GM19372 (cell line): ENCODE measurements around the gene TAS2R60.
"Not testable (repeated sequence)": the region's sequence is repeated elsewhere in the genome, so short reads cannot be mapped to it uniquely, and the experiment has no call there.

ENCODE experiments used
- ATAC-seq: cut with Tn5 transposase; IDR thresholded peaks from one replicate; pipeline ENCODE4 v1.9.1; 2021; ENCODE audit warnings: mild to moderate bottlenecking, low read depth, moderate library complexity; ENCODE audit not compliant: unreplicated experiment

TAS2R60 gene

GRCh38 chr7:143443153-143443552 lies at the start of gene TAS2R60:
TSS of gene TAS2R60 (plus strand) at chr7:143443453. CDS start at chr7:143443453, 0 bp downstream.
- ATAC-seq = no peak

GRCh38 chr7:143394068-143394467 lies 49.2 kb upstream of the TAS2R60 start:
- ATAC-seq = no peak

- no peak for ATAC-seq
Measured at GRCh38 chr7:143394777-143395176, 48.5 kb upstream of the TAS2R60 start.

GRCh38 chr7:143395187-143396149 lies 47.8 kb upstream of the TAS2R60 start:
- ATAC-seq = no peak

GRCh38 chr7:143396182-143396581 lies 47.1 kb upstream of the TAS2R60 start:
- no peak for ATAC-seq

GRCh38 chr7:143396625-143397556 lies 46.4 kb upstream of the TAS2R60 start:
- ATAC-seq = no peak

GRCh38 chr7:143397710-143398530 lies 45.3 kb upstream of the TAS2R60 start:
- no peak for ATAC-seq

GRCh38 chr7:143398616-143399015 lies 44.6 kb upstream of the TAS2R60 start:
- ATAC-seq = no peak

GRCh38 chr7:143399151-143399550 lies 44.1 kb upstream of the TAS2R60 start:
- no peak for ATAC-seq

- ATAC-seq = no peak
Measured at GRCh38 chr7:143399642-143400041, 43.6 kb upstream of the TAS2R60 start.

- ATAC-seq = no peak
Measured at GRCh38 chr7:143401265-143401664, 42.0 kb upstream of the TAS2R60 start.

- not testable (repeated sequence) for ATAC-seq
Measured at GRCh38 chr7:143402233-143402632, 41.0 kb upstream of the TAS2R60 start.

- ATAC-seq = no peak
Measured at GRCh38 chr7:143405173-143406001, 37.9 kb upstream of the TAS2R60 start.

GRCh38 chr7:143406002-143406357 lies 37.3 kb upstream of the TAS2R60 start:
- no peak for ATAC-seq

GRCh38 chr7:143407287-143408251 lies 35.7 kb upstream of the TAS2R60 start:
- no peak for ATAC-seq

- ATAC-seq = no peak
Measured at GRCh38 chr7:143408252-143408685, 35.0 kb upstream of the TAS2R60 start.

GRCh38 chr7:143408686-143409561 lies 34.3 kb upstream of the TAS2R60 start, which contains the start of gene EPHA1:
TSS of gene EPHA1 (minus strand) at chr7:143408856. CDS start at chr7:143408805, 51 bp downstream.
- ATAC-seq = no peak
